Keratinocyte (primary cell): ENCODE measurements around the gene SP140.

Source experiments
- CTCF ChIP-seq, 3 experiments: IDR thresholded peaks in 1 of 3; conservative IDR thresholded peaks in 1 of 3; optimal IDR thresholded peaks in 1 of 3; 2 replicates in 2 of 3; 3 replicates in 1 of 3; pipeline versions ENCODE3 to v1.5.1; 2011; ENCODE audit warnings: low read length in 3 of 3, mild to moderate bottlenecking in 3 of 3, moderate library complexity in 2 of 3, control low read depth in 1 of 3, inconsistent platforms in 1 of 3; ENCODE audit not compliant: insufficient read depth in 2 of 3; ENCODE audit errors: extremely low read depth in 1 of 3
- EZH2 ChIP-seq: IDR thresholded peaks from one replicate; pipeline ENCODE4 v1.6.1; 2012; ENCODE audit warnings: inconsistent platforms, mild to moderate bottlenecking, low read length, moderate library complexity

- no peak for TF ChIP-seq EZH2
- no peak for TF ChIP-seq CTCF (optimal IDR thresholded peaks at IDR 0.05 in 1 of 3, IDR thresholded peaks at IDR 0.05 in 1 of 3, conservative IDR thresholded peaks at IDR 0.05 in 1 of 3; ENCODE audit: extremely low read depth in 1 of 3, insufficient read depth in 2 of 3, low read length in 3 of 3)
Measured at GRCh38 chr2:230322561-230323384, 97.2 kb downstream of the SP140 start.
